NCI-H1048 (cell line): Measurements from ENCODE around the gene ZNF302.
A peak's percentile ranks its signal among the peaks of the same experiment; 100 is the strongest.
"Not testable (repeated sequence)": the region's sequence is repeated elsewhere in the genome, so short reads cannot be mapped to it uniquely, and the experiment has no call there.

Source experiments
- DNase-seq: peaks from one replicate; lab custom pipeline; 2025; lab: John Stamatoyannopoulos, UW

Gene ZNF302

GRCh38 chr19:34677386-34678084 lies at the start of gene ZNF302:
ZNF302 (plus strand) TSS chr19:34677678; CDS start chr19:34678805, 1,127 bp downstream.
- DNase-seq: peak; percentile 40

GRCh38 chr19:34633802-34634201 lies 43.7 kb upstream of the ZNF302 start:
- DNase-seq: no peak

- DNase-seq: peak; percentile 39
These were observed 37.9 kb upstream of the ZNF302 start for GRCh38 chr19:34639491-34640085.

GRCh38 chr19:34642241-34642640 lies 35.2 kb upstream of the ZNF302 start:
- DNase-seq: no peak

GRCh38 chr19:34644991-34645461 lies 32.5 kb upstream of the ZNF302 start:
- no peak for DNase-seq

GRCh38 chr19:34645551-34645950 lies 31.9 kb upstream of the ZNF302 start:
- DNase-seq: no peak

- DNase-seq: no peak
These were observed 27.5 kb upstream of the ZNF302 start for GRCh38 chr19:34649886-34650543.

GRCh38 chr19:34651747-34652146 lies 25.7 kb upstream of the ZNF302 start:
- DNase-seq: no peak

- DNase-seq: no peak
These were observed 22.7 kb upstream of the ZNF302 start for GRCh38 chr19:34654796-34655195.

GRCh38 chr19:34655651-34656050 lies 21.8 kb upstream of the ZNF302 start:
- no peak for DNase-seq

- DNase-seq: no peak
These were observed 16.1 kb upstream of the ZNF302 start for GRCh38 chr19:34661357-34661756.

GRCh38 chr19:34662919-34663318 lies 14.6 kb upstream of the ZNF302 start:
- DNase-seq: no peak

GRCh38 chr19:34664168-34664567 lies 13.3 kb upstream of the ZNF302 start:
- no peak for DNase-seq

- DNase-seq: no peak
These were observed 12.6 kb upstream of the ZNF302 start for GRCh38 chr19:34664870-34665269.

- DNase-seq: not testable (repeated sequence)
These were observed 12.2 kb upstream of the ZNF302 start for GRCh38 chr19:34665275-34665674.

- DNase-seq: no peak
These were observed 11.1 kb upstream of the ZNF302 start for GRCh38 chr19:34666200-34666957.

- no peak for DNase-seq
These were observed 10.6 kb upstream of the ZNF302 start for GRCh38 chr19:34666958-34667265.

- no peak for DNase-seq
These were observed 10.0 kb upstream of the ZNF302 start for GRCh38 chr19:34667349-34668076.

GRCh38 chr19:34668077-34668689 lies 9.3 kb upstream of the ZNF302 start:
- not testable (repeated sequence) for DNase-seq

GRCh38 chr19:34668690-34669089 lies 8.8 kb upstream of the ZNF302 start:
- DNase-seq: not testable (repeated sequence)

- DNase-seq: no peak
These were observed 8.2 kb upstream of the ZNF302 start for GRCh38 chr19:34669305-34669704.
